Upper lobe of left lung (tissue), 4 donors: Measurements from ENCODE around the gene LYPD5.

Experiments used
- CTCF ChIP-seq, 6 experiments: fragments of 450-650 bp in 4 of 6; fragments of 200-600 bp in 2 of 6; sonication (generic) in 2 of 6; IDR thresholded peaks; one replicate each; pipeline ENCODE4 v1.5.1; 2016 to 2019; ENCODE audit warnings: antibody characterized with exemption in 6 of 6
- EP300 ChIP-seq, 4 donors: sonication (generic); formaldehyde crosslinking; IDR thresholded peaks; one replicate each; pipeline ENCODE4 v1.5.1; 2017; ENCODE audit warnings: antibody characterized with exemption in 4 of 4, control low read depth in 2 of 4
- POLR2A ChIP-seq, 4 donors: fragments of 450-650 bp; IDR thresholded peaks; one replicate each; pipeline ENCODE4 v1.5.1; 2016 to 2017; ENCODE audit warnings: antibody characterized with exemption in 4 of 4, mild to moderate bottlenecking in 2 of 4
- POLR2AphosphoS5 ChIP-seq, 2 donors: sonication (generic); formaldehyde crosslinking; IDR thresholded peaks; one replicate each; pipeline ENCODE4 v1.5.1; 2017; ENCODE audit warnings: antibody characterized with exemption in 2 of 2

GRCh38 chr19:43789029-43789428 is 13.2 kb downstream of the LYPD5 start:
- no peak for TF ChIP-seq CTCF (IDR thresholded peaks at IDR 0.05)
- TF ChIP-seq POLR2AphosphoS5 (IDR thresholded peaks at IDR 0.05) = no peak
- TF ChIP-seq POLR2A (IDR thresholded peaks at IDR 0.05) = no peak
- no peak for TF ChIP-seq EP300 (IDR thresholded peaks at IDR 0.05)
